Lung (tissue), 12 donors: Measurements from ENCODE around the gene PCGF3. TPM values are rescaled to one million over a fixed set of nuclear protein-coding genes. Genes with fewer than 3 reads are reported as not detected.

Source experiments
- ATAC-seq: fragments of 200-7000 bp; cut with Tn5 transposase; one replicate; pipeline ENCODE4 v1.9.1; 2020; ENCODE audit warnings: moderate number of reproducible peaks; ENCODE audit not compliant: insufficient read depth, low FRiP score
- DNase-seq, 3 donors: peaks; one replicate each; pipeline ENCODE4 v3.0.0-alpha.2; 2013 to 2017
- H3K27ac ChIP-seq, 2 donors: one replicate each; pipeline ENCODE4 v1.5.1; 2013; ENCODE audit warnings: mild to moderate bottlenecking in 2 of 2, moderate library complexity in 2 of 2, control low read depth in 1 of 2, inconsistent platforms in 1 of 2, low read depth in 1 of 2, low read length in 1 of 2
- H3K27me3 ChIP-seq, 3 donors: one replicate each; pipeline ENCODE4 v1.5.1; 2013; ENCODE audit warnings: low read length in 2 of 3; ENCODE audit not compliant: control insufficient read depth in 3 of 3, insufficient read depth in 3 of 3
- H3K36me3 ChIP-seq, 4 donors: one replicate each; pipeline ENCODE4 v1.5.1; 2013; ENCODE audit warnings: low read length in 4 of 4, mild to moderate bottlenecking in 1 of 4, moderate library complexity in 1 of 4; ENCODE audit not compliant: control insufficient read depth in 4 of 4, insufficient read depth in 4 of 4
- H3K4me1 ChIP-seq, 5 donors: one replicate each; pipeline ENCODE4 v1.5.1; 2013; ENCODE audit warnings: low read length in 5 of 5, mild to moderate bottlenecking in 2 of 5, moderate library complexity in 1 of 5; ENCODE audit not compliant: control insufficient read depth in 5 of 5, insufficient read depth in 5 of 5
- H3K4me3 ChIP-seq: one replicate; pipeline ENCODE4 v1.5.1; 2013; ENCODE audit warnings: mild to moderate bottlenecking, control low read depth, moderate library complexity
- H3K9ac ChIP-seq, 2 donors: one replicate each; pipeline ENCODE4 v1.5.1; 2013; ENCODE audit warnings: low read length in 2 of 2, control low read depth in 1 of 2; ENCODE audit not compliant: insufficient read depth in 1 of 2
- H3K9me3 ChIP-seq, 4 donors: one replicate each; pipeline ENCODE4 v1.5.1; 2013; ENCODE audit warnings: low read length in 3 of 4, mild to moderate bottlenecking in 1 of 4, moderate library complexity in 1 of 4; ENCODE audit not compliant: control insufficient read depth in 4 of 4, insufficient read depth in 3 of 4
- CTCF ChIP-seq: IDR thresholded peaks from 2 replicates; pipeline ENCODE4 v1.5.1; 2012; ENCODE audit warnings: mild to moderate bottlenecking; ENCODE audit errors: control extremely low read depth, extremely low read depth
- WGBS, 2 donors: extraction: QIAGEN DNeasy Blood & Tissue Kit; methylation state at CpG; one replicate each; pipeline ENCODE4 v1.1.7; 2013; 5-methylcytosine and 5-hydroxymethylcytosine counted together
- polyA plus RNA-seq, 2 donors: library from polyadenylated mRNA; stranded (reverse); fragments of 200-250 nt; gene quantifications; one replicate each; pipeline ENCODE4 v1.2.1, GENCODE V29; 2013
- total RNA-seq, 2 donors: library from RNA; depleted of rRNA in 1 of 2; stranded (reverse); fragments of >200 nt in 1 of 2; gene quantifications; one replicate each; pipeline ENCODE4 v1.2.1, GENCODE V29; 2014 to 2021
- donor health status: control.
- donor health status: control.
- donor health status: Bipolar disorder and iron deficiency.
- donor health status: healthy.
- donor health status: DM: yes; HTN: yes; CAD: no.

PCGF3 gene
- total and polyA plus RNA-seq, 4 donors: 29.3 to 66.8 (median 43.3) TPM

GRCh38 chr4:663046-663437, 42.6 kb upstream of the PCGF3 start:
- H3K27ac ChIP-seq: no peak overlapping the region
- H3K27me3 ChIP-seq: no peaks in the 10 kb centered on the region
- no peaks in the 10 kb centered on the region for H3K9me3 ChIP-seq
- peak overlapping the region; percentile 50 for H3K4me3 ChIP-seq
- no peak for TF ChIP-seq CTCF
- DNase-seq (no peak), ATAC-seq (no peak)
- WGBS, 2 donors: 42 to 49% methylated on average over 20 of the region's 20 CpGs
- peak overlapping the region; percentile 63 to 82 for H3K9ac ChIP-seq
- peaks cover 0 to 4% (median 0%) of the 10 kb centered on the region in 4 donors for H3K36me3 ChIP-seq
- peaks cover 0 to 7% (median 0%) of the 10 kb centered on the region in 5 donors for H3K4me1 ChIP-seq

DNA sequence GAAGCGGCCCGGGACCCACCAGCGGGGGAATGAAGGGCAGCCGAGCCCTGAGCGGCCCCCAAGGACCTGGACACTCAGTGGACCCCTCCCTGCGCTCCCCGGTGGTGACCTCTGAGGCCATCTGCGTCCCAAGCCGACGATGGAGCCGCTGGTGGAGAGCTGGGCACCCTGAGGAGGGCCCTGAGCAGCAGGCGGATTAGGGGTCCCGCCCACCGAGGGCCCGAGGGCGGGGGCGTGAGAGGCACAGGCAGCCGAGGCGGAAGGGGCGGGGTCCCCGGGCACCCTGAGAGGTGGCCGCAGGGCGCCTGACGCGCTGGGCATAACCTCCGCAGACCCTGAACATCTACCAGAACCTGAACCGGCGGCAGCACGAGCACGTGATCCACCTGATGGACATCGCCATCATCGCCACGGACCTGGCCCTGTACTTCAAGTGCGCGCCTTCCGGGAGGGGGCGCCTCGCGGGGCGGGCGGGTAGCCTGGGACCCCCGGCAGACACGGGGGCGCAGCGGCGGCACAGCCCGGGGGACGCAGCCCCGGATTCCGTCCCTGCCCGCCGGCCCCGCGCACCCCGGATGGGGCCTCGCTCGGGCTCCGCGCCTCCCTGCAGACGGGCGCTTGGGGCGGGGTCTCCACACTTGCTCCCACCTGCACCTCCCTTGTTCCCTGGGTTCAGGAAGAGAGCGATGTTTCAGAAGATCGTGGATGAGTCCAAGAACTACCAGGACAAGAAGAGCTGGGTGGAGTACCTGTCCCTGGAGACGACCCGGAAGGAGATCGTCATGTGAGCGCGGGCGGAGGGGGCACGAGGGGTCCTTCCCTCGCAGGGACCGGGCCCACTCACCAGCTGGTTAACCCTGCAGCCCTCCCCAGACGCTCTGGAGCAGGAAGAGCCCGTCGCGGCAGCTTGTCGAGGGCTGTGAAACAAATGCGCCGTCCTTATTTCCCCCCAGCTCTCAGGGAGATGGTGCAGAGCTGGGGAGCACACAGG, 41.9 kb upstream of the PCGF3 start:
- peak overlapping the region; percentile 50 for H3K4me3 ChIP-seq
- no peak for TF ChIP-seq CTCF
- no peaks in the 10 kb centered on the region for H3K9me3 ChIP-seq
- DNase-seq (peak; percentile 64 to 78 (median 75)), ATAC-seq (peak; percentile 79)
- H3K9ac ChIP-seq: peak overlapping the region; percentile 63 to 82
- 1 to 2% methylated on average over 68 to 80 of the region's 80 CpGs for WGBS, 2 donors
- peaks cover 0 to 4% (median 0%) of the 10 kb centered on the region in 4 donors for H3K36me3 ChIP-seq
- peaks cover 0 to 7% (median 0%) of the 10 kb centered on the region in 5 donors for H3K4me1 ChIP-seq
- peak overlapping the region in 1 of 2 donors; percentile 9 for H3K27ac ChIP-seq
- no peaks in the 10 kb centered on the region for H3K27me3 ChIP-seq

- peak in 1 of 3 donors; percentile 6 for DNase-seq
- no peak overlapping the region for H3K9ac ChIP-seq
- no peak overlapping the region for H3K4me3 ChIP-seq
- H3K9me3 ChIP-seq: no peaks in the 10 kb centered on the region
- WGBS, 2 donors: 97 to 98% methylated on average over 24 of the region's 24 CpGs
- no peaks in the 10 kb centered on the region for H3K27me3 ChIP-seq
- H3K4me1 ChIP-seq: peaks cover 0 to 7% (median 0%) of the 10 kb centered on the region in 5 donors
- no peak for ATAC-seq
- no peak for TF ChIP-seq CTCF
- H3K36me3 ChIP-seq: no peaks in the 10 kb centered on the region
- H3K27ac ChIP-seq: no peak overlapping the region
These were observed 40.9 kb upstream of the PCGF3 start for GRCh38 chr4:664713-665231.
